GM12892 (cell line): Measurements from ENCODE around the gene ITPR3.

Experiments
- POLR2A ChIP-seq: IDR thresholded peaks from 2 replicates; pipeline ENCODE4 v1.6.1; 2011; ENCODE audit warnings: low read depth, low read length, control low read depth
- POLR2AphosphoS5 ChIP-seq: IDR thresholded peaks from 2 replicates; pipeline ENCODE4 v1.6.1; 2011; ENCODE audit warnings: low read depth, low read length, control low read depth

DNA sequence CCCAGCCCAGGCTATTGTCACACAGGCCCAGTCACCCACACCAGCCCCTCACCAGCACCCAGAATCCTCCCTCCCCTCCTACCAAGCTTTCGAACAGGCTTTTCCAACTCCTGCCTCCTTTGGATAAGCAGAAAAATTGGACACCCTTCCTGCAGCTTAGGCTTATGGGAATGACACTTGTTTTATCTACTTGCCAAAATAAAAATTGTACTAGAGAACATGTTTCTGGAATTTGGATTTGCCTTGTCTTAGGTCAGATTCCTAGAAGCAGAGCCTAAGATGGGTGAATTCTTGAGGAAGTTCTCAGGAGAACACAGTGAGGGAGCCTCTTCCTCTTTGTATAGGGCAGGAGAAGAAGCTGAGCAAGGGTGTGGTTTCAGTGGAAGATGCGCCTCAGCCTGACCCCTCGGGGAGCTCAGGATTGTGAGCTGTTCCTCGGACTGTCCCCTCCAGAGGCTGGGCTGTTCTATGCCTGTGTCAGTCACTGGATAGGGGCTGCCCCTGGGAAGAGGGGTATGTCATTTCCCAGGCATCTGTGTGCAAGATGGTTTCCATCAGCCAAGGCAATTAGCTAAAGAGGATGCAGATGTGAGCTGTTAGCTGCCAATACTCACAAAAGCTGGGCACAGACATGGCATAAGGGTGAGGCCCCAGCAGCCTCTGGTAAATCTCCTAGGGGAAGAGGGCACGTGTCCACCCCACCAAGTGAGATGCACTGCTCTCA, 33.9 kb downstream of the ITPR3 start:
- TF ChIP-seq POLR2A (no peak), POLR2AphosphoS5 (no peak)
